Stimulated activated CD4-positive, alpha-beta T cell treated with anti-CD3 and anti-CD28 coated beads, TNF-alpha, amount 100 ng/mL, for 4 hours (primary cell): ENCODE data around the gene TNS4.
A peak's percentile ranks its signal among the peaks of the same experiment; 100 is the strongest.

Experiments used
- DNase-seq, 3 experiments: peaks; one replicate each; pipeline ENCODE4 v3.0.0-alpha.2; 2020; ENCODE audit warnings: low read depth in 3 of 3

Gene TNS4

GRCh38 chr17:40536295-40537171 lies 35.1 kb upstream of the TNS4 start:
- DNase-seq = no peak

GRCh38 chr17:40535924-40536294 lies 34.5 kb upstream of the TNS4 start:
- no peak for DNase-seq

- DNase-seq = no peak
These were observed 34.0 kb upstream of the TNS4 start for GRCh38 chr17:40535438-40535837.

GRCh38 chr17:40534371-40535189 lies 33.2 kb upstream of the TNS4 start:
- no peak for DNase-seq

- no peak for DNase-seq
These were observed 32.5 kb upstream of the TNS4 start for GRCh38 chr17:40533896-40534295.

GRCh38 chr17:40532520-40533253 lies 31.3 kb upstream of the TNS4 start:
- no peak for DNase-seq

GRCh38 chr17:40531051-40531991 lies 29.9 kb upstream of the TNS4 start:
- peak; percentile 68 to 74 (median 71) for DNase-seq

GRCh38 chr17:40530531-40530994 lies 29.1 kb upstream of the TNS4 start:
- DNase-seq = no peak

- DNase-seq = no peak
These were observed 28.6 kb upstream of the TNS4 start for GRCh38 chr17:40529991-40530390.

GRCh38 chr17:40528692-40529417 lies 27.4 kb upstream of the TNS4 start:
- DNase-seq = no peak

- DNase-seq = no peak
These were observed 25.2 kb upstream of the TNS4 start for GRCh38 chr17:40526668-40527067.

GRCh38 chr17:40525294-40525693 lies 23.9 kb upstream of the TNS4 start:
- no peak for DNase-seq

GRCh38 chr17:40524243-40524965 lies 23.0 kb upstream of the TNS4 start:
- no peak for DNase-seq

- no peak for DNase-seq
These were observed 21.5 kb upstream of the TNS4 start for GRCh38 chr17:40522961-40523310.

GRCh38 chr17:40522250-40522960 lies 21.0 kb upstream of the TNS4 start:
- DNase-seq = no peak

GRCh38 chr17:40520991-40521453 lies 19.6 kb upstream of the TNS4 start:
- DNase-seq = no peak

GRCh38 chr17:40519089-40519775 lies 17.8 kb upstream of the TNS4 start:
- no peak for DNase-seq

- no peak for DNase-seq
These were observed 17.1 kb upstream of the TNS4 start for GRCh38 chr17:40518401-40519088.
